ENCODE results near the gene PROC.
A peak's percentile ranks its signal among the peaks of the same experiment; 100 is the strongest.
"Not testable (repeated sequence)": the region's sequence is repeated elsewhere in the genome, so short reads cannot be mapped to it uniquely, and the experiment has no call there.

PROC gene

DNA sequence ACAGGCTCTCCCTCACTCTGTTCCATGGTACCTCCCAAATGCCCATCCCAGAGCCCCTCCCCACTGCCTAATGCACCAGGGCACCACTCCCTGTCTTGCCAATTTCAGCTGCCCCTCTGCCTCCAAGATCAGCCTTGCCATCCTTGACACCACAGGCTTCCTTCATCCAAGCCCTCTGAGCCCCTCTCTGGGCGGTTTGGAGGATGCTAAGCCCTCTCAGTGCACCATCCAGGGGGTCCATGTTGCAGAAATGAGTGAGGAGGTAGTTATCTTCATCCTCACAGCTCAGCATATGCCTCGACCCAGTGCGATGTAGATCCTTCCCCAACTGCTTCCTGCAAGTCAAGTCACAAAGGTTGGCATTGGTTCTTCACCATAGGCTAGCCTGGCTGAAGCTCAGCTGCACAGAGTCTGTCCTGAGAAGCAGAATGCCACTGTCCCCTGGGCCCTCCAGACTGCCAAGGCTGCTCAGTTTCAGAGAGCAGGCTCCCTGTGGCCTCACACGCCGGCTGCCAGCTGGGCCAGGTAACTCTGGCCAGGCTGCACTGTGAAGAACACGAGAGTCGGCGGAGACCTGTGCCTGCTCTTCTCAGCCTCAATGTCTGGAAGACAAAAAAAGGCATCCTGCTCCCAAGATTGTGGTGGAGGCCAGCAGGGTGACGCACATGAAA, 20.5 kb upstream of the PROC start:
- DNase-seq: no peak

DNA sequence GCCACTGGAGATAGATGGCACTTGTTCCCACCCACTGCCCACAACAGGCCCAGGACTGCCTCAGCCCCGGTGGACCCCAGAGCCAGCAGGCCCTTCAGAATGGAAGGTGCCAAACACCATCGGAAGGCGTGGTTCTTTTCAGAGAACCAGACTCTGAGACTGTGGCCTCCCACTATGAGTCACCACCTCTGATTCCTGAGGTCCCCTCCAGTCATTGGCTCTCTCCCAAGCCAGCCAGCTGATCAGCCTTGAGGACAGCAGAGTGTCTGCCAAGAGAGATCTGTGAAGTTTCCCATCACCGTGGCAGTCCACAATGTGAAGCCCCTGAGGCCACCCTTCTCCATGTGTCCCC, 20.0 kb upstream of the PROC start:
- DNase-seq: peak; percentile 97

DNA sequence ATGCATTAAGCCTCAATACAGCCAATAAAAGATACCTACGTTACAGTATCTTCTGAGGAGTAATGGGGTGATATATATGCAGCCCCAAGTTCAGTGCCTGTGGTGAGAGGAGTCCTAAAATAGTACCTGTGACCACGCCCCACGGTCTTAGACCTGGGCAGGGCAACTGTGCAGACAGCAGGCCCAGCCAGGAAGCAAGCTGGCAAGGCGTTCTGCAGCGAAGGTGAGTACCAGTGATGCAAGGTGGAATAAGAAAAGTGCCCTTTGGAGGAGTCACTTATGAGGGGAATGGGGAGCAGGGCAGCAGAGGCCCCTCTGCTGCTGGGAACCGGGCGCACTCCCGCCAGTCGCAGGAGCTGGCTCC, 17.7 kb upstream of the PROC start:
- no peak for DNase-seq

DNA sequence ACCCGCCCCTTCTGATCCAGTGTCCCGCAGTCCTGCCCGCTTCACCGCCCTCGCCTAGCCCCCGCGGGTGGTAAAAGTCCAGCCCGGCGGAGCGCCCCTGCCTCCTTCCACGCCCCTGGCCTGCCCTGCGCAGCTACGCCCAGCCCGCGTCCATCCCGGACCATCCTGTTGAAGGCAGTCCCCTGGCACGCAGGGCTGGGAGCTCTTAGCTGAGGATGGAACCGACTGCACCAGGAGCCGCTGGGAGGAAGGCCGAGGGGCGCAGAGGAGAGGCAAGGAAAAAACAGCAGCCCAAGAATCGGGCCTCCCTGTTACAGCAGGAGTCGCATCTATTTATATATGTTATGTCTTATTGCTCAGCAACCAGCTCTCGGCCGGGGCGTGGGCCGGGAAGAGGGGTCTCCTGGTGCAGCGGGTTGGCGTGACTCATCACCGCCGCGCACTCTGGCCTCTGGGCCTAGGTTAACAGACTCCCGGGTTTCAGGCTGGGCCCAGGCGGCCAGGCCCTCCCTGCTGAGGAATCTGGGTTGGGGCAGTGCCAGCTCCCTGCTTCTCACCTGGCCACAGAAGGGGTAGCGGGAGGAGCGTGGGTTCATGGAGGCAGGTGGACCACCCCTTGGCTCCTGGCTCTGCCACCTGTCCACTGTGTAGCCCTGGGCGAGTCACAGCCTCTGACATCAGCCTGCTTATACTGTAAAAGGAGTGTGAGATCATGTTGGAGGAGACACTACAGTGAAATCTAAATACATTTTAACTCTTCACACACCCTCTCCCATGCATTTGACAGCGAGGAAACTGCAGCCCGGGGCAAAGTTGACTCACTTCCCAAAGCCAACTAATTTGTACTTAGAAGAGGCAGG, 17.1 kb upstream of the PROC start:
- DNase-seq: peak; percentile 86

DNA sequence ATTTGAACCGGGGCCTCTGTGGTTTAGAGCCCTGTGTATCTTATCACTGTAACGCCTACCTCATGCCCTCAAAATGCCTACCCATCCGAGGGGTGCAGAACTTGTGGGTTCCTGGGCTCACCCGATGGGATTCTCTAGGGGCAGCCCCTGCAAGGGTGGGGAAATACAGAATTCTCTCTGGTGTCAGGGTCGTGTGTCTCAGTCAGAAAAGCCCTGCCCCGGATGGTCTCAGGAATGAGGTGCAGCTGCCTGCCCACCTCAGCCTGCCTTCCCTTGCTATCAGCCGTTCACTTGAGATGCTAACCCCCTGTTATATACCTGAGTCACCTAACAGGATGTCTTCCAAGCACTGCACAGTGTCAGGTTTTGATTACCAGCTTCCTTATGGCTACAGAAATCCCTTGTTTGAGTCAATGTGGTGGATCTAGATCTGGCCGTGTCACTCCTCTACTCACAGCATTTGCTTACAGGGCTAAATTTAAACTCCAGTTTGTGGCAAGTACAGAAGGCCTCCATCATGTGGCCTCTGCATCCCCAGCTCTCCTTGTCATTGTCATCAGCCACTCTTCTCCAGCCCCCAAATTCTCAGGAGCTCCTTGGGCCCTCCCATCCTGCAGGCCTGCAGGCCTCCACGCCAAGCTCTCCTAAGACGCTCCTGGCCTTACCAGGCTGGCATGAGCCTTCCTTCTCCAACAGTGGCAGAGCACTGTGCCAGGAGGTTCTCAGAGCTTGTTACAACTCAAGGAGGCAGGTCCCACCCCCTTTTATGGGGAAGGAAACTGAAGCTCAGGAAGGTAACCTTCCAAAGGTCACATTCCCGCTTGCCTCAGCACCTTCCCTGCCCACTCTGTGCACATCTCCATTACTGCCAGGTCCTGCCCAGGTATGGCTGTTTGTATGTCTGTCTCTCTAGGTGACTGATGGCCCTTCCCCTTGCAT, 16.2 kb upstream of the PROC start:
- peak; percentile 72 for DNase-seq

DNA sequence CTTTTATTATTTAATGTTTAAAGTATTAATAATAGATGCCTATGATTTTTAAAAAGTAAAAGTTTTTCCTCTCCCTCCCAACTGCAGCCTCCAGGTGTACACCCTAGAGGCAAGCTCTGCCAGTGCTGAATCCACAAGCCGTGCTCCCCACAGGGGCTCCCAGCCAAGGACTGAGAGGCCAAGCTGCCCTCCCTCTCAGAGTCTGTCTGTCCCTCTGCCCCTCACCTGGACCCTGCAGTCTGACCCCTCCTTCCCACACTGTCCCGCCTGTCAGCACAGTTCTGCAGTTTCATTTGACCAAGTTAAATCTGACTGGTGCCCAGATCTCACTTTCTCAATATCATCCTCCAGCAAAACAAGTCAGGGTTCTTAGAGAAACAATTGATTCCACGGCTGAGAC, 14.8 kb upstream of the PROC start:
- DNase-seq: no peak

DNA sequence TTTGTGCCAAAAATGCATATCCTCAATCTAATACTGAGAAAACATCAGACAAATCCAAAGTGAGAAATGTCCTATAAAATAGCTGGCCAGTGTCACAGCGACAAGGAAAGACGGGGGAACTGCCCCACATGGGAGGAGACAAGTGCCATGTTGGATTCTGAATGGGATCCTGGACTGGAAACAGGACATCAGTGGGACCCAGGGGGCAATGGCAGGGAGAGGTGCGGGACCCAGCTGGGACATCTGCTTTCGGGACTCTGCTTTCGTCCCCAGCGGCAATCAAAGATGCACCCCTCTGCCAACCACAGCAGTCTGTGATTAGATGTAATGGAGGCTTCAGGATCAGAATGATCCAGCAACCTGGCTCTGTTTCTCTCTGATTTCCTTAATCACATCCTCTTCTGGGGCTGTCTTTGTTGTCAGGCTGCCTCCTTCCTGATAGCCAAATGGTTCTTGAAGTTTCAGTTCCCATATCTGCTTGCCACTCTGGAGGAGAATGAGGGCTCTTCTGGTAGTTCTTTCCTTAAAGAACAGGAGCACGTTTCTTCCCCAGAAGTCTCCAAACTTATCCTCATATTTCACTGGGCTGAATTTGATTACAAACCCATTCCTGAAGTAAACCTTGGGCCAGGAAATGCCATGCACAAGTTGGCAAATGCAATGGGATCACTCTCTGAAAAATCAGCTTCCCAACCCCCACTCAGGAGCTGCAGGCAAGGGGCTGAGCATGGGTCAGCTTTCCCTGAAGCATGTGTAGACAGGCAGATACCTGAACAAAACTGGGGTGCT, 13.6 kb upstream of the PROC start:
- no peak for DNase-seq

DNA sequence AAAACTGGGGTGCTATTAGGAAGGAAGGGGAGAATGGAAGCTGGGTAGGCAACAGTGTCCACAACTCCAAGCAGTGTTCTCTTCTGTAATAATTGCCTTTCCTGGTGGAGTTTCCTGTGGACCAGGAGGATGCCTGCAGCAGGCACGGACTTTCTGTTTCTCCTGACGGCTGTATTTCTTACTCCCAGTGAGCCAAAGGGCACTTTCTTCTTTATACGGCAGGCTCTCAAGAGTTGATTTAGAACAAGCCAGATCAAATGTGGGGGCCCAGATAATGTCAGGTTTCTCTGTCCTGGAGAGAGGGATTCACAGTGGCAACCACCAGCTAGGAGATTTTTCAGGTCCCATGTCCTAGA, 13.0 kb upstream of the PROC start:
- no peak for DNase-seq

DNA sequence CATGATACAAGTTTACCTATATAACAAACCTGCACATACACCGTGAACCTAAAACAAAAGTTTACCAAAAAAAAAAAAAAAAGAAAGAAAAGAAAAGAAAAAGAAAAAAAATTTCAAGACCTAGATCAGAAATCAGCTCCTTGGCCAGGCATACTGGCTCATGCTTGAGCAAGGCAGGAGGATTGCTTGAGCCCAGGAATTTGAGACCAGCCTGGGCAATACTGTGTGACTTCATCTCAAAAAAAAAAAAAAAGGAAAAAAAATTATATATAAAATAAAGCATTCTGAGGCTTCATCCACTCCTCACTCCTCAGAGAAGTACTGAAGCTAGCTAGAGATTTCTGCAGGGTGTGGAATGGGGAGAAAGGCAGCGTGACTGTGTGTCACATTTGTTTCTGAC, 11.8 kb upstream of the PROC start:
- DNase-seq: no peak

DNA sequence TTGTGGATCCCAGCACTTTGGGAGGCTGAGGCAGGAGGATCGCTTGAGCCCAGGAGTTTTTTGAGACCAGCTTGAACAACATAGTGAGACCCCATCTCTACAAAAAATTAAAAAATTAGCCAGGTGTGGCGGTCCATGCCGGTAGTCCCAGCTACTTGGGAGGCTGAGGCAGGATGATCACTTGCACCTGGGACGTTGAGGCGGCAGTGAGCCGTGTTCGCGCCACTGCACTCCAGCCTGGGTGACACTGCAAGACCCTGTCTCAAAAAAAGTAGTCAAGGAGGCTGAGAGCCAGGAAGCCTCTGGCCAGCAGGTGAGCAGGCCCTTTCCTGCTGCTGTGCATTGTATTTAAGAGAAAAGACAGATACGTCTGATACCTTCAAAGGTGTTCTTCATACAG, 11.1 kb upstream of the PROC start:
- no peak for DNase-seq

DNA sequence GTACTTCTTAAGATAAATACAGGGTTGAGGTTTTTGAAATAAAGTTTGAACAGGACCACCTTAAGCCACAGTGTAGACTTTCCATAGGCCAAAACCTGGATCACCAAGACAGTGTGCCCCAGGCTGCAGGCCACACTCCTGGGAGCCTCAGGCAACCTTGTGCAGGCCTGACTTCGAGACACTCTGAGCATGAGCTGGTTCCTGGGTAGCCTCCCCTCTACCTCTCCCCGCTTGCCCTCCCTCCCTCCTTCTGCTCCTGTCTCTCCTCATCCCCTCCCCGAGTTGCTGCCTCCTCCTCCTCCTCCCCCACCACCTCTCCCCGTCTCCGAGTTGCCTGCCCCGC, 10.6 kb upstream of the PROC start:
- no peak for DNase-seq

DNA sequence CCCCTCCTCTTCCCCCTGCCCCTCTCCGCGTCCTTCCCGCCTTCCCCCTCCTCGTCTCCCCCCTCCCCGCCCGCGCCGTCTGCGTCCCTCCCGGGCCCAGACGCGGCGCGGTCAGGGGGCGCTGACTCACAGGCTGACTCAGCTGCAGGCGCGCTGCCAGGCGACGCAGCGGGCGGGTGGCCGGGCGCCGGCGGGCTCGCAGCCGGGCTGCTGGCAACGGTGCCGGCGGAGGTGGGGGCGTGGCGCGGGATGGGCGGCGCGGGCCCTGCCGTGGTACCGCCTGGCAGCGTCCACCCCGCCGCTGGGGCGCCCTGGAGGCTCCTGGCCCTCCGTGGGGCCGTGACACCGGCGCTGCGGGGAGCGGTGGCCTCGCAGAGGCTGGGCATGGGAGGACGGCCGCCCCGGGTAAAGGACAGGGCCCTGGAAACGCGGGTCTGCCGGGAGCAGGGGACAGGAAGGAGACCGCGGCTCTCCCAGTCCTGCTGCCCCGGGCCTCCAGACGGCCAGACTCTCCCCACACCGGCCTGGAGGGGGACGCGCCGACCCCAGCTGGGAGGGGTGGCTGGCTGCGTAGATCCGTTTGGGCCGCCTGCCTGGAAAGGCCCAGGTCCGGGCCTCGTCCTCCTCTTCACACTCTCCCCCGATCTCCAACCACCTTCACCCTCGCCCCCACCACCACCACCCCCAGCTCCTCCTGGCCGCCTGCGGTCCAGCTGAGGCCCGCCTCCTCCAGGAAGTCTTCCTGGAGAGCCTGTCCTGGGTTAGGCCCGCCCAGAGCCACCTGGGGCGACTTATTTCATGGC, 10.0 kb upstream of the PROC start:
- peak; percentile 98 for DNase-seq

DNA sequence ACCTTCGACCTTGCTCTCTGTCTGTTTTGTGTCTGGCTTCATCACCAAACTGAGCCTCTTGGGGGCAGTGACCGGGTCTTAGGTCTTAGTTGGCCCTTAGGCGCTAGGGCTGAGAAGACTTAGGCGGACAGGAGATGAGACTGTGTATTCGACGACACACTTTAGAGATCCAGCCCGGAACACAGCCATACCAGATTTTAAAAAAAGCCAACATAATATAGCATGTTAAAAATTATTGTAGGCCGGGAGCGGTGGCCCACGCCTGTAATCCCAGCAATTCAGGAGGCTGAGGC, 9.5 kb upstream of the PROC start:
- DNase-seq: no peak

DNA sequence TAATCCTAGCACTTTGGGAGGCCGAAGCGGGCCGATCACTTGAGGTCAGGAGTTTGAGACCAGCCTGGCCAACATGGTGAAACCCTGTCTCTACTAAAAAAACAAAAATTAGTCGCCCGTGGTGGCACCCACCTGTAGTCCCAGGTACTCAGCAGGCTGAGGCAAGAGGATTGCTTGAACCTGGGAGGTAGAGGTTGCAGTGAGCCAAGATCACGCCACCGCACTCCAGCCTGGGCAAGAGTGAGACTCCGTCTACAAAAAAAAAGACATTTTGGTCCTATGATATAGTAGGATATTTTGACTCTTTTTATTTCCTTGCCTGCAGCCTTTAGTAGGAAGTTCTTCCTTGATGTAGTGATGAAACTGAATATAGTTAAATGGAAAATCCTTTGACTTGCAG, 8.5 kb upstream of the PROC start:
- not testable (repeated sequence) for DNase-seq

DNA sequence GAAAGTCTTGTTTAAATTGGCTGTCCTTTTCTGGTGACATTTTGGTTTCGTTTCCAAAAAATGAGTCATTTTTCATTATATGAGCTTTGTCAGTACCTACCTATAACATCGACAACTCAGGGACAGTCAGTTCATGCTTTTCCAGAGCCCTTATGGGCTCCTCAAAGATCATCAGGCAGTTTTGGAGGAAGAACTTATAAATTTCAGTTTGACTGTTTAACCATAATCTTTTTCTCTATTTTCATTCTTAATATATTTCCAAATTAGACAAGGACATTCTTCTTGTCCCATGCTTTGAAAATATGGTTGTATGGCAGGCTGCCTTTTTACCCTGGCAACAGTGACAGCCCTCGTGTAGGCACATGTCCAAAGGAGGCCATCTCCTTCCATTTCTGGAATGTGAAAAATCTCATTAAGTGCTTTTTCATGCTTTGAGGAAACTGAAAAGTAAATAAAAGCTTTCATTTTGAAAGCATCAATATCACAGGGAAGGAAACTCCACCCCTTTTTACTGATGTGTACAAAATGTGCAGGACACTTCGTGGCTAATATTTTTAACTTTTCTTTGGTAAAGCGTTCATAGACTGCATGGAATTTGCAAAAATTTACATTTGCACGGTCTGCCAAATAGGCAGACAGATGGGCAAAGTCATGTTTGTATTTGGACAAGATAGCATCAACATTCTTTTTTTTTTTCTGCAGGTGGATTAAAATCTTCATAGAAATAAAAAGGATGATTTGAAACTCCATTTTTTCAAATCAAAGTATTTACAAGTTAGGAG, 7.2 kb upstream of the PROC start:
- no peak for DNase-seq

DNA sequence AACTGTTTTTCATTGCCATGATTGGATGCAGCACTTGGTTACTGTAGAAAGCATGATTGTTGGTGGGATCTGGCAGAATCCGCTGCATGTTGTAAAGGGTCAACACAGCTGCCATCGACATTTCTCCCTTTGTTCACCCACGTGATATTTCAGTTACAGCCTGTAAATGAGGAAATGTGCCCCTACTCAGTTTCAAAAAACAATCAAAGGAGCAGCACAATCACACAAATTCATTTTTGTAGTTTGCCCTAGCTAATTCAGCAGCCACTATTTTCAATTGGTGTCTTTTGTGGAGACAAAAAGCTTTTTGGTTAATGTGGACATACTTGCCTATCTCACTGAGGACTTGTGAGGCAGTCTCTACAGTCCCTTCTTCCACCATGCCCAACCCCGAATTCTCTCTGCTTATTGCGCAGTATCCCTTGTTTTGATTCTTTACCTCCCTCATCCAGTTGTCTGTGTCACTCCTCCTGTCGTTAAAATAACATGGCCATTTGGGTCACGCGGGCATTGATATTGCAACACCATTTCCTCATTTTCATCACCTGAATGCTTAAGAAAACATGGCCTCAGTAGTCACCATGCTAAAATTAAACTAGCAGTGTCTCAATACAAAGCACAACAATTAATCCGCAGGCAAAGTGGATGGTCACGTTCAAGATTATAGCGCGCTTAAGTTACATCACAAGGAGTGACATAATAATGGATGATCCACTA, 6.4 kb upstream of the PROC start:
- DNase-seq: no peak

DNA sequence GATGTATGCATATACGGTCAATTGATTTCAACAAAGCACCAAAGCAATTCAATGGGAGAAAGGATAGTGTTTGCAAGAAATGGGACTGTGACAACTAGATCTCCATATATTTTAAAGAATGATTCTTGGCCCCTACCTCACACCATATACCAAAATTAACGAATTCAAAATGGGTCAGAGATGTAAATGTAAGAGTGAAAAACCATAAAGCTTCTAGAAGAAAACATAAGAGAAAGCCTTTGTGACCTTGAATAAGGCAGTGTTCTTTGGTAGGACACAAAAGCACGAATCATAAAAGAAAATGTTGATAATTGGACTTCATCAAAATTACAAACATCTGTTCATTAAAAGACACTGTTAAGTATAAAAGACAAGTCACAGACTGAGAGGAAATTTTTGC, 5.0 kb upstream of the PROC start:
- no peak for DNase-seq

DNA sequence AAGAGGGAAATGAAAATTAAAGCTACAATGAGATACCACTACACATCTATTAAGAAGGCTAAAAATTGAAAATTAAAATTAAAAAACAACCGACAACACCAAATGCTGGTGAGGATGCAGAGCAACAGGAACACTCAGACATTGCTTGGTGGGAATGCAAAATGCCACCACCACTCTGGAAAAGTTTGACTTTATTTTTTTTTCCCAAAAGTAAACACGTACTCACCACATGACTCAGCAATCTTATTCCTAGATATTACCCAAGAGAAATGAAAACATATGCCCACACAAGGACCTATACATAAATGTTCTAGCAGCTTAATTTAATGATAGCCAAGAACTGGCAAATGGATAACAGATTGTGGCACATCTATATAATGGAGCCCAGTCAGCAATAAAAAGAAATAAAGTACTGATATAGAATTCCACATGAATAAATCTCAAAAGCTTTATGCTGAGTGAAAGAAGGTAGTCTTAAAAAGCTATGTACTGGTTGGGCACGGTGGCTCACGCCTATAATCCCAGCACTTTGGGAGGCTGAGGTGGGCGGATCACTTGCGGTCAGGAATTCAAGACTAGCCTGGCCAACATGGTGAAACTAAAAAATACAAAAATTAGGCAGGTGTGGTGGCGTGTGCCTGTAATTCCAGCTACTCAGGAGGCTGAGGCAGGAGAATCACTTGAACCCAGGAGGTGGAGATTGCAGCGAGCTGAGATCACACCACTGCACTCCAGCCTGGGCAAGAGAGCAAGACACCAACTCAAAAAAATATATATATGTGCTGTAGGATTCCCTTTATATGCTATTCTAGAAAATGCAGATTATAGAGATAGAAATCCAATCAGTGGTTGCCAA, 4.2 kb upstream of the PROC start:
- DNase-seq: no peak

DNA sequence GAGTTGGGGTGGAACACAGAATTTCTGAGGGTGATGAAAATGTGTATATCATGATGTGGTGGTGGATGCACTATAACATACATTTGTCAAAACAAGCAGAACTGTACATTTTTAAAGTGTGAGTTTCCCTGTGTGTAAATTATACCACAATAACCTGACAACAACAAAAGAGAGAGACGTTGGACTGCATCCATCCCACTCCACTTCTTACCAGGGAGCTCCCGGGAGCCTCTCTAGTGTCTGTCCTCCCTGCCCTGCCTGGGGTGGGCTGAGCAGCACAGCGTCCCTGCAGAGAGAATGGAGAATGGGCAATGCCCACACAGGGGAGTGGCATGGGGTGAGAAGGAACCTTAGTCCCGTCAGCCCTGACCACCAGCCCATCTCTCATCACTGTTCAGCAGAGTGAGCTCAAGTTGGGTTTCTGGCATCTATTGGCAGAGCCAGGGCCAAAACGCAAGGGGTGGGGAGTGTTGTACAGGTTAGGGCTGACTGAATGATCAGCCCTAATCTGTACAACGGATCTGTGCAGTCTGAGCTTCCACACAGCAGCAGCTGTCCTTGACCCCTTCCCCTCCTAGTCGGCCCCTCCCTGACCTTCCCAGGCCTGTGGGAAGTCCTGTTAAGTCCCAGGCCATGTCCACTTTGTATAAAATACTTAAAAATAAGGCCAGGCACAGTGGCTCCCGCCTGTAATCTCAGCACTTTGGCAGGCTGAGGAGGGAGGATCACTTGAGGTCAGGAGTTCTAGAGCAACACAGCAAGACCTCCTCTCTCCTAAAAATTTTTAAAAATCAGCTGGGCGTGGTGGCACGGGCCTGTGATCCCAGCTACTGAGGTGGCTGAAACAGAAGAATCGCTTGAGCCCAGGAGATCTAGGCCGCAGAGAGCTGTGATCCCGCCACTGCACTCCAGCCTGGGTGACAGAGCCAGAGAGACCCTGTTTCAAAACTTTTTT, 3.3 kb upstream of the PROC start:
- DNase-seq: no peak

Data from islet precursor cell (in vitro differentiated cells).